ENCODE data around the gene TMEM74B.
"Not testable (repeated sequence)": the region's sequence is repeated elsewhere in the genome, so short reads cannot be mapped to it uniquely, and the experiment has no call there.

TMEM74B gene

GRCh38 chr20:1149812-1150211 lies 35.0 kb downstream of the TMEM74B start:
- H3K27me3 ChIP-seq (ENCODE audit: control insufficient read depth, insufficient read depth, low read length); H3K36me3 ChIP-seq (ENCODE audit: control insufficient read depth, insufficient read depth, low read length); H3K4me3 ChIP-seq (ENCODE audit: low read length); DNase-seq (ENCODE audit: low read depth, low spot score); H3K27ac ChIP-seq (ENCODE audit: low read length); H3K4me1 ChIP-seq (ENCODE audit: control insufficient read depth, insufficient read depth, low read length); H3K9me3 ChIP-seq (ENCODE audit: control insufficient read depth, insufficient read depth, low read length): not testable (repeated sequence)
- no CpG with 5 or more reads among the region's 2 CpGs for WGBS (ENCODE audit: insufficient coverage, insufficient read length)

GRCh38 chr20:1146957-1147356 lies 37.8 kb downstream of the TMEM74B start:
- Histone ChIP-seq H3K4me3 (ENCODE audit: low read length) (no peak overlapping the region), H3K4me1 (ENCODE audit: control insufficient read depth, insufficient read depth, low read length) (no peaks in the 10 kb centered on the region), H3K9me3 (ENCODE audit: control insufficient read depth, insufficient read depth, low read length) (no peaks in the 10 kb centered on the region), H3K36me3 (ENCODE audit: control insufficient read depth, insufficient read depth, low read length) (no peaks in the 10 kb centered on the region), H3K27me3 (ENCODE audit: control insufficient read depth, insufficient read depth, low read length) (no peaks in the 10 kb centered on the region), H3K27ac (ENCODE audit: low read length) (no peak overlapping the region)
- no peak for DNase-seq (ENCODE audit: low read depth, low spot score)
- WGBS (ENCODE audit: insufficient coverage, insufficient read length) = no CpG with 5 or more reads among the region's 5 CpGs

DNA sequence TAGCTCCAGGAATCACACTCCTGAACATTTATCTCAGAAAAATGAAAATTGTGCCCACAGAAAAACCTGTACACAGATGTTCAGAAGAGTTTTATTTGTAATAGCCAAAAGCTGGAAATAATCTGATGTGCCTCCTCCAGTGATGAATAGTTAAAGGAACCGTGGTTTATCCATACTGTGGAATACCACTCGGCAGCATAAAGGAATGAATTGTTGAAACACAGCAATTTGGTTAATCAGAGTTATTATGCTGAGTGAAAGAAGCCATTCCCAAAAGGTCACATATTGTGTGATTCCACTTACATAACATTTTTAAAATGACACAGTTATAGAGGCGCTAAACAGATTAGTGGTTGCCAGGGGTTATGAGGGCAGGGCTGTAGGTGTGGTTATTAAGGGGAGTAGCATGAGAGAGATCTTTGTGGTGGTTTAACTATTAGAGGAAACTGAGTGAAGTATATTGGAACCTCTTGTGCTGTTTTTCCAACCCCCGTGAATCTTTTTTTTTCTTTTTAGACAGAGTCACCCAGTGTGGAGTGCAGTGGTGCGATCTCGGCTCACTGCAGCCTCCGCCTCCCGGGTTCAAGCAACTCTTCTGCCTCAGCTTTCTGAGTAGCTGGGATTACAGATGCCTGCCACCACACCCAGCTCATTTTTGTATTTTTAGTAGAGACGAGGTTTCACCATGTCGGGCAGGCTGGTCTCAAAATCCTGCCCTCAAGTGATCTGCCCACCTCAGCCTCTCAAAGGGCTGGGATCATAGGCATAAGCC lies 40.2 kb downstream of the TMEM74B start:
- no peak for DNase-seq (ENCODE audit: low read depth, low spot score)
- H3K27me3 ChIP-seq (ENCODE audit: control insufficient read depth, insufficient read depth, low read length) = no peaks in the 10 kb centered on the region
- H3K9me3 ChIP-seq (ENCODE audit: control insufficient read depth, insufficient read depth, low read length) = no peaks in the 10 kb centered on the region
- no peak overlapping the region for H3K4me3 ChIP-seq (ENCODE audit: low read length)
- no peaks in the 10 kb centered on the region for H3K4me1 ChIP-seq (ENCODE audit: control insufficient read depth, insufficient read depth, low read length)
- no peaks in the 10 kb centered on the region for H3K36me3 ChIP-seq (ENCODE audit: control insufficient read depth, insufficient read depth, low read length)
- no CpG with 5 or more reads among the region's 10 CpGs for WGBS (ENCODE audit: insufficient coverage, insufficient read length)
- H3K27ac ChIP-seq (ENCODE audit: low read length) = no peak overlapping the region

GRCh38 chr20:1137236-1137635 lies 47.5 kb downstream of the TMEM74B start:
- Histone ChIP-seq H3K27me3 (ENCODE audit: control insufficient read depth, insufficient read depth, low read length) (no peaks in the 10 kb centered on the region), H3K9me3 (ENCODE audit: control insufficient read depth, insufficient read depth, low read length) (no peaks in the 10 kb centered on the region), H3K4me3 (ENCODE audit: low read length) (no peak overlapping the region), H3K36me3 (ENCODE audit: control insufficient read depth, insufficient read depth, low read length) (peaks cover 13% of the 10 kb centered on the region), H3K27ac (ENCODE audit: low read length) (no peak overlapping the region), H3K4me1 (ENCODE audit: control insufficient read depth, insufficient read depth, low read length) (no peaks in the 10 kb centered on the region)
- DNase-seq (ENCODE audit: low read depth, low spot score) = no peak
- no CpG with 5 or more reads among the region's 4 CpGs for WGBS (ENCODE audit: insufficient coverage, insufficient read length)

DNA sequence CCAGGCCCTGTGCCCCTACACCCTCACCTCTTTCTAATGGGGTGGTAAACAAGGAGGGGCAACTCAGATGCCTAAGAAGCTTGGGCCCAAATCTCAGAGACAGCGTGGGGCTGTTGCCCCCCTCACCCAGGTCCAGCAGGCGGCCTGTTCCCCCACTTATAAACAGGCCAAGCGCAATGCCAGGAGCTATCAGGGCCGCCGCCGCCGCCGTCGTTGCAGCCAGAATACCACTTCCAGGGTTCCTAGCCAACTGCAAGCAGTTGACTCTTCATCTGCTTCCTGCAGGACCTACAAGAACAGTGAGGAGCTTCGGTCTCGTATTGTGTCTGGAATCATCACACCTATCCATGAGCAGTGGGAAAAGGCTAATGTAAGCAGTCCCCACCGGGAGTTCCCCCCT lies 49.9 kb downstream of the TMEM74B start:
- H3K27me3 ChIP-seq (ENCODE audit: control insufficient read depth, insufficient read depth, low read length) = no peaks in the 10 kb centered on the region
- DNase-seq (ENCODE audit: low read depth, low spot score) = no peak
- WGBS (ENCODE audit: insufficient coverage, insufficient read length) = no CpG with 5 or more reads among the region's 12 CpGs
- H3K9me3 ChIP-seq (ENCODE audit: control insufficient read depth, insufficient read depth, low read length) = no peaks in the 10 kb centered on the region
- no peak overlapping the region for H3K4me3 ChIP-seq (ENCODE audit: low read length)
- H3K27ac ChIP-seq (ENCODE audit: low read length) = no peak overlapping the region
- peaks cover 15% of the 10 kb centered on the region for H3K36me3 ChIP-seq (ENCODE audit: control insufficient read depth, insufficient read depth, low read length)
- no peaks in the 10 kb centered on the region for H3K4me1 ChIP-seq (ENCODE audit: control insufficient read depth, insufficient read depth, low read length)

DNA sequence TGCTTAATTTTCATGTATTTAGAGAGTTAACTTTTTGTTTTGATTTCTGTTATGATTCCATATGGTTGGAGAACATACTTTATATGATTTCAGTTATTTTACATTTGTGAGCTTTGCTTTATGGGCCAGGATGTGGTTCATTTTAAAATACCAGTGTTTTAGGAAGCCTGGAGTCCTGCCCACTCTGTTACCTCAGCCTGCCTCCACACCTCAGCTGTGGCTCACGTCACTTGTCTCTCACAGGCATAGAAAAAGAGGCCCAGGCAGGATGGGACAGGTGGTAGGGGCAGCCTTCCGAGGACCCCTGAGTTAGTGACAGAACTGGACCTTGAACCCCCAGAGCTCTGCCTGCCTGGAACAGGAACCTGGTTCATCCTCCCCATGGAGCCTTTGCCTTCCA lies 50.4 kb downstream of the TMEM74B start:
- DNase-seq (ENCODE audit: low read depth, low spot score) = no peak
- Histone ChIP-seq H3K27ac (ENCODE audit: low read length) (no peak overlapping the region), H3K36me3 (ENCODE audit: control insufficient read depth, insufficient read depth, low read length) (peaks cover 19% of the 10 kb centered on the region), H3K9me3 (ENCODE audit: control insufficient read depth, insufficient read depth, low read length) (no peaks in the 10 kb centered on the region), H3K27me3 (ENCODE audit: control insufficient read depth, insufficient read depth, low read length) (no peaks in the 10 kb centered on the region), H3K4me3 (ENCODE audit: low read length) (no peak overlapping the region), H3K4me1 (ENCODE audit: control insufficient read depth, insufficient read depth, low read length) (no peaks in the 10 kb centered on the region)
- no CpG with 5 or more reads among the region's 2 CpGs for WGBS (ENCODE audit: insufficient coverage, insufficient read length)

DNA sequence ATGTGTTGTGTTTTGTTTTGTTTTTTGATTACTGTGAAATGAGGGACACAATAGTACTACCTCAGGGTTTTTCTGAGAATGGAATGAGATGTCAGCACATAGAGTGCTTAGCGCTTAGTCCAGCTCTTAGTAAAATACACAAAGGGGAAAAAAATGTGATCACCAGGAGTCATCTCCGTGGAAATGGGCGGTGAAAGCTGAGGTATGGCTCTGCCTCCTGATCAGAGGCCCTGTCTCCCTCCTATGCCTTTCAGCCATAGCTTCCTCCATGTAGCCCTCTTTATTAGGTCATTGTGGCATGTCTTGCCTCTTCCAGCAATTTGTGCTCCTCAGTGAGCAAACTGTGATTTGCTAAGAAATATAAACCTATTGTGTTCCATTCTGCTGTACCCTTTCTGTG lies 53.4 kb downstream of the TMEM74B start:
- Histone ChIP-seq H3K27ac (ENCODE audit: low read length) (no peak overlapping the region), H3K36me3 (ENCODE audit: control insufficient read depth, insufficient read depth, low read length) (peaks cover 20% of the 10 kb centered on the region), H3K4me3 (ENCODE audit: low read length) (no peak overlapping the region), H3K4me1 (ENCODE audit: control insufficient read depth, insufficient read depth, low read length) (no peaks in the 10 kb centered on the region), H3K9me3 (ENCODE audit: control insufficient read depth, insufficient read depth, low read length) (no peaks in the 10 kb centered on the region), H3K27me3 (ENCODE audit: control insufficient read depth, insufficient read depth, low read length) (no peaks in the 10 kb centered on the region)
- DNase-seq (ENCODE audit: low read depth, low spot score) = no peak
- no CpG with 5 or more reads among the region's 3 CpGs for WGBS (ENCODE audit: insufficient coverage, insufficient read length)

- H3K27me3 ChIP-seq (ENCODE audit: control insufficient read depth, insufficient read depth, low read length) = no peaks in the 10 kb centered on the region
- no peak overlapping the region for H3K27ac ChIP-seq (ENCODE audit: low read length)
- H3K4me3 ChIP-seq (ENCODE audit: low read length) = no peak overlapping the region
- peaks cover 23% of the 10 kb centered on the region for H3K36me3 ChIP-seq (ENCODE audit: control insufficient read depth, insufficient read depth, low read length)
- DNase-seq (ENCODE audit: low read depth, low spot score) = no peak
- no CpG with 5 or more reads among the region's 5 CpGs for WGBS (ENCODE audit: insufficient coverage, insufficient read length)
- H3K4me1 ChIP-seq (ENCODE audit: control insufficient read depth, insufficient read depth, low read length) = no peaks in the 10 kb centered on the region
- no peaks in the 10 kb centered on the region for H3K9me3 ChIP-seq (ENCODE audit: control insufficient read depth, insufficient read depth, low read length)
These were observed 53.9 kb downstream of the TMEM74B start for GRCh38 chr20:1130847-1131246.
